ENCODE measurements around the gene FHIT.

- TF ChIP-seq POLR2A (IDR thresholded peaks at IDR 0.05) (no peak), CTCF (IDR thresholded peaks at IDR 0.05) (no peak), POLR2AphosphoS5 (IDR thresholded peaks at IDR 0.05) (no peak)
Measured at GRCh38 chr3:59731943-59732342, 1519.3 kb downstream of the FHIT start.

Measured in transverse colon (tissue), 4 donors.